ENCODE data around the gene RTN4. TPM values are rescaled to one million over a fixed set of nuclear protein-coding genes. Genes with fewer than 3 reads are reported as not detected.

Gene RTN4
- total and polyA plus RNA-seq, 2 of the 4 experiments (the other 2 are of a cell fraction) = 77.8 to 588 TPM

DNA sequence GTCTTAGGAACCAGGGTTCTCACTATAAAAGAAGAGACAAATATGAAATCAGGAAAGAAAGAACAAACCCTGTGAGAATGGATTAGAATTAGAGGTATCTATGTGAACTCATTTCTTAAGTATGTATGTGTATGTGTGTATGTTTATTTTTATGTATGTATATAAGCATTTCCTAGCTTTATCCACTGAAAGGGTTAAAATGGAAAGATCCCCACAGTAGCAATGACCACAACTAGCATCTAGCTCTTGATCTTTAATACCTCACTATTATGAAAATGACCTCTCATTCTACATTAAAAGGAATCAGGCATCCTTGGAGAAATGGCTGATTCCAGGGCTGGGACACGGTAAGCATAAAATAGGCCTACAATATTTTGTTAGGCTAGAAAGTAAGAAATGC lies 31.6 kb downstream of the RTN4 start:
- ChIA-PET POLR2A (ENCODE audit: unreplicated experiment) (no interaction called here), CTCF (interaction anchor here (1.7 kb wide), 1 partner anchor 30 kb away, joined by 6 read pairs; no protein-coding TSS in a partner anchor)
- DNase-seq = no peak
- Histone ChIP-seq H3K18ac (ENCODE audit: low read depth, low read length) (no peak overlapping the region), H3K27me3 (ENCODE audit: control insufficient read depth, insufficient read depth, low read length) (no peaks in the 10 kb centered on the region), H3K4me3 (ENCODE audit: insufficient read depth, low read depth, low read length) (no peak overlapping the region), H4K91ac (ENCODE audit: insufficient read depth, low read depth, low read length) (no peak overlapping the region), H2BK15ac (ENCODE audit: low read depth, low read length) (no peak overlapping the region), H2AK5ac (ENCODE audit: low read depth, low read length) (no peak overlapping the region), H4K20me1 (ENCODE audit: insufficient read depth, low read length) (peaks cover 97% of the 10 kb centered on the region), H2AFZ (replicated peaks; ENCODE audit: low read length, poor library complexity) (no peak overlapping the region), H3K4me1 (ENCODE audit: control insufficient read depth, insufficient read depth, low read length) (peaks cover 23% of the 10 kb centered on the region), H2AK9ac (replicated peaks; ENCODE audit: low read depth, low read length, poor library complexity) (no peak overlapping the region), H2BK20ac (ENCODE audit: low read depth, low read length) (no peak overlapping the region), H4K8ac (ENCODE audit: low read depth in 2 of 2, low read length in 2 of 2) (no peak overlapping the region), H4K5ac (ENCODE audit: low read depth, low read length) (no peak overlapping the region), H3K9me3 (ENCODE audit: control insufficient read depth, insufficient read depth, low read length) (no peaks in the 10 kb centered on the region), H3K23ac (ENCODE audit: low read depth, low read length) (no peak overlapping the region), H3K9me1 (ENCODE audit: insufficient read depth, low read length) (peaks cover 16% of the 10 kb centered on the region), H3K79me1 (ENCODE audit: low read depth in 1 of 2, low read length in 2 of 2) (peaks cover 0 to 29% of the 10 kb centered on the region in 2 experiments; a peak in 2 of 4 replicates), H3K4me2 (ENCODE audit: low read depth, low read length) (peak overlapping the region; percentile 35; the same call in 1 of the 2 replicates), H3K14ac (replicated peaks; ENCODE audit: low read depth, low read length) (no peak overlapping the region), H3K36me3 (ENCODE audit: control insufficient read depth, insufficient read depth, low read length) (peaks cover 3% of the 10 kb centered on the region), H2BK5ac (ENCODE audit: low read depth, low read length, poor library complexity, severe bottlenecking) (peak overlapping the region; percentile 20), H2BK120ac (ENCODE audit: low read depth, low read length) (no peak overlapping the region), H3K27ac (ENCODE audit: insufficient read depth, low read length) (no peak overlapping the region), H3K56ac (ENCODE audit: extremely low read depth, insufficient read depth, low read length) (no peak overlapping the region), H3K4ac (ENCODE audit: low read depth, low read length) (no peak overlapping the region), H3K9ac (ENCODE audit: low read depth, low read length) (no peak overlapping the region)
- TF ChIP-seq FOS (IDR thresholded peaks at IDR 0.05; ENCODE audit: low read depth, low read length) (no peak), RFX5 (IDR thresholded peaks at IDR 0.05; ENCODE audit: low read depth, low read length) (no peak), MXI1 (IDR thresholded peaks at IDR 0.05; ENCODE audit: borderline replicate concordance, low read depth, low read length) (no peak), MAFK (IDR thresholded peaks at IDR 0.05; ENCODE audit: low read depth, low read length) (no peak)
- TF ChIP-seq, protein P1, sequence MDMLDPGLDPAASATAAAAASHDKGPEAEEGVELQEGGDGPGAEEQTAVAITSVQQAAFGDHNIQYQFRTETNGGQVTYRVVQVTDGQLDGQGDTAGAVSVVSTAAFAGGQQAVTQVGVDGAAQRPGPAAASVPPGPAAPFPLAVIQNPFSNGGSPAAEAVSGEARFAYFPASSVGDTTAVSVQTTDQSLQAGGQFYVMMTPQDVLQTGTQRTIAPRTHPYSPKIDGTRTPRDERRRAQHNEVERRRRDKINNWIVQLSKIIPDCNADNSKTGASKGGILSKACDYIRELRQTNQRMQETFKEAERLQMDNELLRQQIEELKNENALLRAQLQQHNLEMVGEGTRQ (IDR thresholded peaks at IDR 0.05; ENCODE audit: low read depth, low read length) = no peak
- TF ChIP-seq, protein P2, sequence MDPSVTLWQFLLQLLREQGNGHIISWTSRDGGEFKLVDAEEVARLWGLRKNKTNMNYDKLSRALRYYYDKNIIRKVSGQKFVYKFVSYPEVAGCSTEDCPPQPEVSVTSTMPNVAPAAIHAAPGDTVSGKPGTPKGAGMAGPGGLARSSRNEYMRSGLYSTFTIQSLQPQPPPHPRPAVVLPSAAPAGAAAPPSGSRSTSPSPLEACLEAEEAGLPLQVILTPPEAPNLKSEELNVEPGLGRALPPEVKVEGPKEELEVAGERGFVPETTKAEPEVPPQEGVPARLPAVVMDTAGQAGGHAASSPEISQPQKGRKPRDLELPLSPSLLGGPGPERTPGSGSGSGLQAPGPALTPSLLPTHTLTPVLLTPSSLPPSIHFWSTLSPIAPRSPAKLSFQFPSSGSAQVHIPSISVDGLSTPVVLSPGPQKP (IDR thresholded peaks at IDR 0.05; ENCODE audit: borderline replicate concordance, low read depth, low read length) = no peak
- dilution Hi-C loops (cut with HindIII; ENCODE audit: low sequenced_read_pairs, unreplicated experiment) (loop anchor here (25.0 kb wide), 1 partner anchor 144 kb away; no protein-coding TSS in a partner anchor), intact Hi-C loops (cut with micrococcal nuclease) (no loop called here), in situ Hi-C loops (cut with MboI; ENCODE audit: low sequenced_read_pairs) (no loop called here)
- BruUV-seq (replicated peaks) = TSS peak; percentile 0
- WGBS, 2 experiments (ENCODE audit: extremely low coverage in 2 of 2, insufficient read length in 1 of 2) = no CpG with 5 or more reads among the region's 1 CpG
- no peak for ATAC-seq (ENCODE audit: low read depth)
